Esophagus squamous epithelium (tissue), 5 donors: ENCODE data around the gene FGD6. TPM values are rescaled to one million over a fixed set of nuclear protein-coding genes. Genes with fewer than 3 reads are reported as not detected.

ENCODE experiments used
- DNase-seq: peaks from one replicate; lab custom pipeline; 2025; lab: John Stamatoyannopoulos, UW
- H3K27ac ChIP-seq, 4 donors: fragments of 200-600 bp; sonication (generic); one replicate each; pipeline ENCODE4 v1.5.1; 2016 to 2019; ENCODE audit warnings: mild to moderate bottlenecking in 1 of 4
- H3K27me3 ChIP-seq, 4 donors: fragments of 200-600 bp; sonication (generic); 1 replicate in 3 of 4; 2 replicates in 1 of 4; pipeline versions ENCODE4 v1.5.1 to v1.6.0; 2017 to 2021; ENCODE audit warnings: antibody characterized with exemption in 1 of 4
- H3K36me3 ChIP-seq, 3 donors: fragments of 200-600 bp; sonication (generic); one replicate each; pipeline ENCODE4 v1.5.1; 2016 to 2019
- H3K4me1 ChIP-seq, 3 donors: fragments of 200-600 bp; sonication (generic); one replicate each; pipeline ENCODE4 v1.5.1; 2017 to 2019
- H3K4me3 ChIP-seq, 4 donors: fragments of 200-600 bp; sonication (generic); 1 replicate in 3 of 4; 2 replicates in 1 of 4; pipeline ENCODE4 v1.5.1; 2016 to 2019; ENCODE audit warnings: mild to moderate bottlenecking in 2 of 4, moderate library complexity in 1 of 4
- H3K9me3 ChIP-seq, 3 donors: fragments of 200-600 bp; sonication (generic); one replicate each; pipeline ENCODE4 v1.5.1; 2016 to 2019
- POLR2A ChIP-seq, 4 donors: fragments of 450-650 bp; IDR thresholded peaks; one replicate each; pipeline ENCODE4 v1.6.1; 2017; ENCODE audit warnings: antibody characterized with exemption in 4 of 4, mild to moderate bottlenecking in 4 of 4, moderate library complexity in 3 of 4
- WGBS, 2 donors: methylation state at CpG; one replicate each; pipeline ENCODE4 v1.1.5; 2018; 5-methylcytosine and 5-hydroxymethylcytosine counted together
- intact Hi-C: fragments of 100-400 bp; cut with DNase I; formaldehyde crosslinking; loops from one replicate; pipeline ENCODE4 v1.15.0; 2022
- total RNA-seq, 4 donors: library from RNA; depleted of rRNA; stranded (reverse); fragments of >200 nt; gene quantifications; one replicate each; pipeline ENCODE4 v1.1.0, GENCODE V29; 2016
- TF ChIP-seq, protein P1 (sequence below), 6 experiments: fragments of 450-650 bp in 4 of 6; fragments of 200-600 bp in 2 of 6; sonication (generic) in 2 of 6; IDR thresholded peaks; one replicate each; pipeline ENCODE4 v1.5.1; 2016 to 2019; ENCODE audit warnings: antibody characterized with exemption in 6 of 6, mild to moderate bottlenecking in 4 of 6, moderate library complexity in 4 of 6
- donor health status: DM: yes; HTN: yes; CAD: no.

FGD6 gene
- total RNA-seq, 4 donors from 2014 or later = 10.0 to 19.1 (median 13.2) TPM

DNA sequence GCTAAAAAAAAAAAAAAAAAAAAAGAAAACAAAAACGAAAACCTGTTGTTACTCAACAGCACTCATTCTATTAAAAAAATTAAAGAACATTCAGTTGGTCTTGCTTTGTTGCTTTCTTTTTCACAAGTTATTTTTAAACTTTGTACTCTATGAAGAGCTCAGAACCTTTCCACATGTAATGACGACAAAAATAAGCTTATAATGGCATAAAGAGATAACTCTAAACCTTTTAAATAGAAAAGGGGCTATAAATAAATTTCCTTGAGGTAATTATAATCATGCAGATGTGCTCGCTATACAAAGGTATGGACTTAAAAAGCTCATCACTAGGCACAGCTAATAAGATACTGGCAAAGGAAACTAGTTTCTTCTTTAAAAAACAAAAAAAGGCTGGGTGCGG is 157.3 kb downstream of the FGD6 start:
- no peak overlapping the region for H3K4me3 ChIP-seq
- no peak overlapping the region for H3K27ac ChIP-seq
- no peak for DNase-seq
- peaks cover 0 to 100% (median 34%) of the 10 kb centered on the region in 3 donors for H3K36me3 ChIP-seq
- no peak for TF ChIP-seq POLR2A (IDR thresholded peaks at IDR 0.05)
- intact Hi-C loops = no loop called here
- no peaks in the 10 kb centered on the region for H3K9me3 ChIP-seq
- H3K27me3 ChIP-seq = no peaks in the 10 kb centered on the region
- 87 to 94% methylated on average over 4 of the region's 4 CpGs for WGBS, 2 donors
- H3K4me1 ChIP-seq = no peaks in the 10 kb centered on the region

DNA sequence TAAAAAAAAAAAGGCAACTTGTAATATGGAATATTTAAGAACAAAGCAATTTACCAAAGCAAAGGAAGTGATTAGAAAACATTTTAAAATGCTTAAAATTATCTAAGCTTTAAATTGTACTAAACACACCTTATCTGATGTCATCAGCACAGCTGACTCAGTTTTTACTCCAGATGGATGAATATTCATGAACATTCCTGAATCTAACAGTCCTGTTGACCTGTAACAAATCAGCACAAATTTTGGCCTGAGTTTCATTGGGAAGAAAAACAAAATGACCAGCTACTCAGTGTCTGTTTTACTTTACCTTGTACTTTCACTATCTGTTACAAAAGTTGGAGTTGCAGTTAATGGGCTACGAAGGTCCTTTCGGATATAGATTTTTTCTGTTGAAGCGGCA is 159.8 kb downstream of the FGD6 start:
- DNase-seq = no peak
- 95 to 98% methylated on average over 3 of the region's 3 CpGs for WGBS, 2 donors
- Histone ChIP-seq H3K9me3 (no peaks in the 10 kb centered on the region), H3K36me3 (peaks cover 0 to 100% (median 42%) of the 10 kb centered on the region in 3 donors), H3K4me3 (no peak overlapping the region), H3K27ac (no peak overlapping the region), H3K4me1 (no peaks in the 10 kb centered on the region), H3K27me3 (no peaks in the 10 kb centered on the region)
- TF ChIP-seq, protein P1, sequence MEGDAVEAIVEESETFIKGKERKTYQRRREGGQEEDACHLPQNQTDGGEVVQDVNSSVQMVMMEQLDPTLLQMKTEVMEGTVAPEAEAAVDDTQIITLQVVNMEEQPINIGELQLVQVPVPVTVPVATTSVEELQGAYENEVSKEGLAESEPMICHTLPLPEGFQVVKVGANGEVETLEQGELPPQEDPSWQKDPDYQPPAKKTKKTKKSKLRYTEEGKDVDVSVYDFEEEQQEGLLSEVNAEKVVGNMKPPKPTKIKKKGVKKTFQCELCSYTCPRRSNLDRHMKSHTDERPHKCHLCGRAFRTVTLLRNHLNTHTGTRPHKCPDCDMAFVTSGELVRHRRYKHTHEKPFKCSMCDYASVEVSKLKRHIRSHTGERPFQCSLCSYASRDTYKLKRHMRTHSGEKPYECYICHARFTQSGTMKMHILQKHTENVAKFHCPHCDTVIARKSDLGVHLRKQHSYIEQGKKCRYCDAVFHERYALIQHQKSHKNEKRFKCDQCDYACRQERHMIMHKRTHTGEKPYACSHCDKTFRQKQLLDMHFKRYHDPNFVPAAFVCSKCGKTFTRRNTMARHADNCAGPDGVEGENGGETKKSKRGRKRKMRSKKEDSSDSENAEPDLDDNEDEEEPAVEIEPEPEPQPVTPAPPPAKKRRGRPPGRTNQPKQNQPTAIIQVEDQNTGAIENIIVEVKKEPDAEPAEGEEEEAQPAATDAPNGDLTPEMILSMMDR (IDR thresholded peaks at IDR 0.05) = no peak
- TF ChIP-seq POLR2A (IDR thresholded peaks at IDR 0.05) = no peak
- intact Hi-C loops = no loop called here

- TF ChIP-seq POLR2A (IDR thresholded peaks at IDR 0.05) = no peak
- TF ChIP-seq, protein P1 (IDR thresholded peaks at IDR 0.05) = no peak
- no peak overlapping the region for H3K27ac ChIP-seq
- no peaks in the 10 kb centered on the region for H3K4me1 ChIP-seq
- DNase-seq = no peak
- H3K27me3 ChIP-seq = no peaks in the 10 kb centered on the region
- H3K36me3 ChIP-seq = peaks cover 0 to 100% (median 24%) of the 10 kb centered on the region in 3 donors
- H3K4me3 ChIP-seq = no peak overlapping the region
- intact Hi-C loops = no loop called here
- WGBS, 2 donors = 64 to 78% methylated on average over 2 of the region's 2 CpGs
- H3K9me3 ChIP-seq = no peaks in the 10 kb centered on the region
Observed at GRCh38 chr12:95055057-95055456, 162.2 kb downstream of the FGD6 start.

- Histone ChIP-seq H3K36me3 (peaks cover 0 to 100% (median 23%) of the 10 kb centered on the region in 3 donors), H3K9me3 (no peaks in the 10 kb centered on the region), H3K27ac (no peak overlapping the region), H3K4me1 (no peaks in the 10 kb centered on the region), H3K4me3 (no peak overlapping the region), H3K27me3 (no peaks in the 10 kb centered on the region)
- DNase-seq = no peak
- intact Hi-C loops = no loop called here
- no peak for TF ChIP-seq POLR2A (IDR thresholded peaks at IDR 0.05)
- TF ChIP-seq, protein P1 (IDR thresholded peaks at IDR 0.05) = no peak
- 33 to 58% methylated on average over 2 of the region's 2 CpGs for WGBS, 2 donors
Observed at GRCh38 chr12:95054206-95054605, 163.1 kb downstream of the FGD6 start.

GRCh38 chr12:95051241-95051640 is 166.0 kb downstream of the FGD6 start:
- no peak for DNase-seq
- no peaks in the 10 kb centered on the region for H3K4me1 ChIP-seq
- no peak overlapping the region for H3K27ac ChIP-seq
- H3K9me3 ChIP-seq = no peaks in the 10 kb centered on the region
- WGBS, 2 donors = 69 to 82% methylated on average over 4 of the region's 4 CpGs
- no peaks in the 10 kb centered on the region for H3K27me3 ChIP-seq
- no peak for TF ChIP-seq POLR2A (IDR thresholded peaks at IDR 0.05)
- TF ChIP-seq, protein P1 (IDR thresholded peaks at IDR 0.05) = no peak
- H3K36me3 ChIP-seq = peaks cover 0 to 100% (median 13%) of the 10 kb centered on the region in 3 donors
- intact Hi-C loops = no loop called here
- no peak overlapping the region for H3K4me3 ChIP-seq

DNA sequence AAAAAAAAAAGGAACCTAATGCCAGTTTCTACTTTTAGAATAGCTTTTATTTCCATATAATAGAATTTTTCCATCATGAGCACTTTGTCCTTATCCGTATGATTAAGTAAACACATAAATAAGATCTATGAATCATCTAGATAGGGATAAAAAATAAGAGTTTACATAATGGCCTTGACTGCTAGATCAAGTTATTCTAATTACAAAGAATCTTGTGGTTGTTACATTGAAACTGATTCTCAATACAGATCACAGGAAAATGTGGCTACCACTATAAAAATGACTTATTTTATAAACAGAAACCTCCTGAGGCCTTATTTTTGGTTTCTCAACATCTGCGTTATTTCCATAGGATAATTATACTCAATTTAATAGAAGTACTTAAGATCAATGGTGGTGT is 179.4 kb downstream of the FGD6 start:
- H3K4me3 ChIP-seq = no peak overlapping the region
- no peak for DNase-seq
- H3K27me3 ChIP-seq = no peaks in the 10 kb centered on the region
- no peak for TF ChIP-seq POLR2A (IDR thresholded peaks at IDR 0.05)
- TF ChIP-seq, protein P1 (IDR thresholded peaks at IDR 0.05) = no peak
- no peaks in the 10 kb centered on the region for H3K9me3 ChIP-seq
- 76 to 82% methylated on average over 2 of the region's 2 CpGs for WGBS, 2 donors
- H3K36me3 ChIP-seq = peaks cover 0 to 91% (median 0%) of the 10 kb centered on the region in 3 donors
- intact Hi-C loops = no loop called here
- no peak overlapping the region for H3K27ac ChIP-seq
- H3K4me1 ChIP-seq = no peaks in the 10 kb centered on the region
